ENCODE measurements around the gene SLC1A7.

The SLC1A7 gene

DNA sequence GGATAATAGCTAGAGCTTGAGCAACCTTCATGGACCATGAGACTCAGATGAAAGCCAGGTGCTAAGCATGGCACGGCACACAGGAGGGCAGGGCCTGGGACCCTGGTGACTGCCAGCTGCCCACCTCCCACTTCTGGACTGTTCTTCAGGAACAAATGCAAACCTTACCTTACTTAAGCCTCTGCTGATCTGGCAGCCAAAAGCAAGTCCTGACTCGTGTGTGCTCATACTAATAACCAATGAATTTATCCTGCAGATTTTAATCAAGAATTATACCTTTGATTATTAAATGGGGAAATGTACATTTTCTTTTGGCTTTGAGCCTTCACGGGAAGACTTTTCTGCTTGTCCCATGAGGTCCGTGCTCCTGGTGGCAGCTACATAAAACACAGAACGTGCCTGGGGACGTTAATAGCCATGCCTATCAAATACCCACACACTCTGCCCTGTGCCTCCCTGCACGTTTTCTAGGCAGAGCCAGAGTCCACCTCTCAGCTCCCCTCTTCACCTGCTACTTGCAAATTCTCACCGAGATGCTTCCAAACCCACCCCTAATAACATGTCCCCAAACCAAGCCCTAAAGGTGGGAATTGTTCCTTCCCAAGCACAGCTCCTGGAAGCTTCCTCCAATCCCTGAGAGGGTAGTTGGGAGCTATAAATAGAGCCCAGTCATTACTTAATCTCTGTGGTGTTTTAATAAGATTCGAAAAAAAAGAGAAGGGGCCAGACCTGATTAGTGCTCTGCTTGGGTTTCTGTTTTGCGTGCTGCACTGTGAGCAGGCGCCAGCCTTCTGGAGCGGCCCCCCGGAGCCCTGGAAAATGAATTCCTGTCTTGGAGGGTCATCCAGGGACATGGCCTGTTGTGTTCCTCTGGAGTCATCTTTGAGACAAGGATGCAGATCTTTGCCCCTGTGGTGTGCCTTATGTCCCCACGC, 33.5 kb downstream of the SLC1A7 start:
- TF ChIP-seq CTCF (IDR thresholded peaks at IDR 0.05; ENCODE audit: insufficient read depth, low read length, poor library complexity, severe bottlenecking) = no peak
- Histone ChIP-seq H3K4me3 (replicated peaks; ENCODE audit: low read depth, low read length) (no peak overlapping the region), H3K27me3 (replicated peaks; ENCODE audit: control insufficient read depth, insufficient read depth, low read length) (no peaks in the 10 kb centered on the region), H3K36me3 (ENCODE audit: control insufficient read depth, insufficient read depth, low read length) (no peaks in the 10 kb centered on the region)
- DNase-seq (ENCODE audit: extremely low read depth, insufficient read length) = no peak

GRCh38 chr1:53107570-53108322, 34.7 kb downstream of the SLC1A7 start:
- H3K36me3 ChIP-seq (ENCODE audit: control insufficient read depth, insufficient read depth, low read length) = no peaks in the 10 kb centered on the region
- H3K27me3 ChIP-seq (replicated peaks; ENCODE audit: control insufficient read depth, insufficient read depth, low read length) = no peaks in the 10 kb centered on the region
- H3K4me3 ChIP-seq (replicated peaks; ENCODE audit: low read depth, low read length) = no peak overlapping the region
- TF ChIP-seq CTCF (IDR thresholded peaks at IDR 0.05; ENCODE audit: insufficient read depth, low read length, poor library complexity, severe bottlenecking) = no peak
- no peak for DNase-seq (ENCODE audit: extremely low read depth, insufficient read length)

- no peaks in the 10 kb centered on the region for H3K27me3 ChIP-seq (replicated peaks; ENCODE audit: control insufficient read depth, insufficient read depth, low read length)
Observed at GRCh38 chr1:53107090-53107489, 35.3 kb downstream of the SLC1A7 start.

GRCh38 chr1:53104289-53104913, 38.0 kb downstream of the SLC1A7 start:
- H3K36me3 ChIP-seq (ENCODE audit: control insufficient read depth, insufficient read depth, low read length) = no peaks in the 10 kb centered on the region
- TF ChIP-seq CTCF (IDR thresholded peaks at IDR 0.05; ENCODE audit: insufficient read depth, low read length, poor library complexity, severe bottlenecking) = no peak
- DNase-seq (ENCODE audit: extremely low read depth, insufficient read length) = no peak
- no peaks in the 10 kb centered on the region for H3K27me3 ChIP-seq (replicated peaks; ENCODE audit: control insufficient read depth, insufficient read depth, low read length)
- H3K4me3 ChIP-seq (replicated peaks; ENCODE audit: low read depth, low read length) = no peak overlapping the region

More at GRCh38 chr1:53107090-53107489, 35.3 kb downstream of the SLC1A7 start:
- H3K4me3 ChIP-seq (replicated peaks; ENCODE audit: low read depth, low read length) = no peak overlapping the region
- no peak for DNase-seq (ENCODE audit: extremely low read depth, insufficient read length)
- H3K36me3 ChIP-seq (ENCODE audit: control insufficient read depth, insufficient read depth, low read length) = no peaks in the 10 kb centered on the region
- TF ChIP-seq CTCF (IDR thresholded peaks at IDR 0.05; ENCODE audit: insufficient read depth, low read length, poor library complexity, severe bottlenecking) = no peak

DNA sequence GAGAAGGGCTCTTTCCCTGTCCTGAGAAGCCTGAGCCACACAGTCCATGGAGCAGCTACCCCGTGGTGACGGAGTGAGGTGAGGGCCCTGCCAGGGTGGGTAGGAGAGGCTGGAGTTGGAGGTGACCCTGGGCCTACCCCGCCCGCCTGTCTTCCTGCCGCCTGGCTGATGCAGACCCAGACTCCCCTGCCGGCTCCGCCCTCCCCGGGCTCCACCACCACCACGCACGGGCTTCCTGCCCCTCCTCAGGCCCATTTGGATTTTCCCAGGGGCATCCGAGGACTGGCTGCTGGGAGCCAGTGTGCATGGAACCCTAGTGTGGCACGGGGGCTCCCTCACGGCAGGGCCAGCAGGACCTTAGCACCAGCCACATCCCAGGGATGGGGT, 47.9 kb downstream of the SLC1A7 start:
- no peaks in the 10 kb centered on the region for H3K27me3 ChIP-seq (replicated peaks; ENCODE audit: control insufficient read depth, insufficient read depth, low read length)
- no peak for TF ChIP-seq CTCF (IDR thresholded peaks at IDR 0.05; ENCODE audit: insufficient read depth, low read length, poor library complexity, severe bottlenecking)
- no peak for DNase-seq (ENCODE audit: extremely low read depth, insufficient read length)
- no peaks in the 10 kb centered on the region for H3K36me3 ChIP-seq (ENCODE audit: control insufficient read depth, insufficient read depth, low read length)
- H3K4me3 ChIP-seq (replicated peaks; ENCODE audit: low read depth, low read length) = no peak overlapping the region

Measured in GM06990 (cell line).